Right lobe of liver (tissue), 6 donors: ENCODE data around the gene KIRREL3. TPM values are rescaled to one million over a fixed set of nuclear protein-coding genes. Genes with fewer than 3 reads are reported as not detected.

Experiments
- ATAC-seq, 4 donors: fragments of 200-7000 bp; cut with Tn5 transposase; one replicate each; pipeline ENCODE4 v1.9.1; 2020; ENCODE audit warnings: mild to moderate bottlenecking in 4 of 4, moderate library complexity in 4 of 4
- DNase-seq, 3 donors: peaks; one replicate each; pipeline ENCODE4 v3.0.0-alpha.2; 2020
- H3K27ac ChIP-seq, 3 donors: fragments of 200-600 bp; one replicate each; pipeline ENCODE4 v1.8.0; 2022
- H3K27me3 ChIP-seq, 2 donors: fragments of 200-600 bp; one replicate each; pipeline ENCODE4 v1.8.0; 2022
- H3K36me3 ChIP-seq, 4 donors: fragments of 200-600 bp; sonication (generic) in 1 of 4; one replicate each; pipeline versions ENCODE4 v1.5.1 to v1.8.0; 2017 to 2022; ENCODE audit warnings: control low read depth in 1 of 4
- H3K4me1 ChIP-seq, 4 donors: fragments of 200-600 bp; sonication (generic) in 1 of 4; one replicate each; pipeline versions ENCODE4 v1.5.1 to v1.8.0; 2017 to 2022; ENCODE audit warnings: control low read depth in 1 of 4
- H3K4me3 ChIP-seq, 3 donors: fragments of 200-600 bp; one replicate each; pipeline ENCODE4 v1.8.0; 2022
- H3K9me3 ChIP-seq, 4 donors: fragments of 200-600 bp; sonication (generic) in 1 of 4; one replicate each; pipeline versions ENCODE4 v1.5.1 to v1.8.0; 2017 to 2022; ENCODE audit warnings: control low read depth in 1 of 4
- CTCF ChIP-seq, 4 donors: fragments of 200-600 bp in 3 of 4; fragments of 450-650 bp in 1 of 4; IDR thresholded peaks; one replicate each; pipeline versions ENCODE4 v1.5.1 to v1.8.0; 2016 to 2022; ENCODE audit warnings: antibody characterized with exemption in 4 of 4, mild to moderate bottlenecking in 2 of 4
- POLR2A ChIP-seq: fragments of 450-650 bp; IDR thresholded peaks from one replicate; pipeline ENCODE4 v1.6.1; 2017; ENCODE audit warnings: antibody characterized with exemption, mild to moderate bottlenecking
- WGBS: methylation state at CpG from one replicate; pipeline ENCODE4 v1.1.6; 2018; ENCODE audit warnings: low coverage, low lambda C conversion rate; ENCODE audit not compliant: insufficient coverage; ENCODE audit errors: missing lambda C conversion rate; 5-methylcytosine and 5-hydroxymethylcytosine counted together
- intact Hi-C, 2 donors: fragments of 100-400 bp; cut with DNase I; formaldehyde crosslinking; loops; one replicate each; pipeline versions ENCODE4 v1.11.2 to v1.14.1; 2022
- total RNA-seq, 6 experiments: library from RNA; depleted of rRNA in 2 of 6; stranded (reverse); fragments of >200 nt in 2 of 6; fragmentation: NEBNext Ultra II Directional in 3 of 6; extraction: Animal tissue kit (Norgen Biotek cat#: 25700) in 3 of 6; gene quantifications; one replicate each; pipeline versions ENCODE4 v1.1.0 to v1.2.4, GENCODE V29; 2016 to 2023
- donor health status: DM: no; HTN: yes; CAD: no.
- donor health status: DM: no; HTN: no; CAD: no.
- donor health status: DM: no; HTN: no; CAD: no.
- donor health status: DM: no; HTN: yes; CAD: no.
- donor health status: DM: no; HTN: yes; CAD: no.

The KIRREL3 gene
- total RNA-seq, 6 experiments from 2014 or later = not detected

DNA sequence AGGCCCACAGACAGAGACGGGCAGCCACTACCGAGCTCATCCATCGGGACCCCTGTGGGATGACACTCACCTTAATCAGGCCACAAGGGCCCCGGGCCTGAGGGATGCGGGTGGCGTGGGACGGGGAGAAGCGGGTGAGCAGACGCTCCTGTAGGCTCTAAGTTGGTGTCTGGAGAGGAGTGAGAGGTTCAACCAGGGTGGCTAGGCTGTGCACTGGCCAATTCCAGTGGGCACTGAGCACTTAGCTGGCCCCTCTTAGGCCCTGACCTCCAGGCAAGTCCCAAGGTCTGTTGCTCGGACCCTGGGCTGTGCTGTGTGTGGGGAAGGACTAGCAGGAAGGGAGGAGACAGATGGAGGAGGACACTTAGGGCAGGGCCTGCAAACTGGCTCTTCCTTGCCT is 505.7 kb downstream of the KIRREL3 start:
- no peaks in the 10 kb centered on the region for H3K9me3 ChIP-seq
- DNase-seq (no peak), ATAC-seq (peak in 2 of 4 donors; percentile 9 to 13)
- intact Hi-C loops = no loop called here
- no peak for TF ChIP-seq POLR2A
- TF ChIP-seq CTCF (IDR thresholded peaks at IDR 0.05) = no peak
- 86% methylated on average over 4 of the region's 10 CpGs for WGBS
- no peaks in the 10 kb centered on the region for H3K36me3 ChIP-seq
- no peak overlapping the region for H3K27ac ChIP-seq
- no peaks in the 10 kb centered on the region for H3K4me1 ChIP-seq
- H3K27me3 ChIP-seq = no peaks in the 10 kb centered on the region
- no peak overlapping the region for H3K4me3 ChIP-seq

DNA sequence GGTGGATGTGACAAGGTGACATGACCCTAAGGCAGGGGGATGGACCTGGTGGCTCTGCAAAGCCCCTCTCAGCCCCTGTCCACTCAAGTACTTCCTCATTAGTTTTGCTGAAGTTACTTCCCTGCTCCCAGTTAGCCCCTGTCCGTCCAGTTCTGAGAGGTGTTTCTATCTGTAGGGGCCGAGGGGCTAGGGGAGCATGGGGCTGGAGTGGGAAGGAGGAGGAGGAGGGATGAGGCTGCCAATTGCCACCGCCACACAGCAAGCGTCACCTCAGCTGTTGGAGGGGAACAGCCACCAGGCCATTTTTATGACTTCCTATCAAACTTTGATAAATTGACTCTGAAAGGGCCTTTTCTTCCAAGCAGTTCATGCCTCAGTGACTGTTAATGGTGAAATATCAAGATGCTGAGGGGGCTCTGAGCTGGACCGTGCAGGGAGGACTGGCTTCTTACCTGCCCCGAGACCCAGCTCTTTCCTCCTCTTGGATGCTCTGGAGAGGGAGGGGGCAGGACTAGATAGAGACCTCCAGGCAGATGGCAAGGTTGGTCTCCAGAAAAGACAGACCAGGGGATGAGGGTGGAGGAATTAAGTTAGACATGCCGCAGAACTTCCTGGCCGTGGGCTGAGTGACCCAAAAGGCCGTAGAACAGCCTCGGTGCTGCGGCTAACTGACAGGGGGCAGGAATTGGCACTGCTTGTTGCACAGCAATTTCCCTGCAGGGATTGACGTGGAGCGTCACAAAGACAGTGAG is 508.1 kb downstream of the KIRREL3 start:
- Histone ChIP-seq H3K9me3 (no peaks in the 10 kb centered on the region), H3K27ac (no peak overlapping the region), H3K36me3 (no peaks in the 10 kb centered on the region), H3K27me3 (no peaks in the 10 kb centered on the region), H3K4me3 (no peak overlapping the region), H3K4me1 (no peaks in the 10 kb centered on the region)
- TF ChIP-seq CTCF (IDR thresholded peaks at IDR 0.05) (no peak), POLR2A (no peak)
- intact Hi-C loops = no loop called here
- no peak for DNase-seq
- 68% methylated on average over 7 of the region's 13 CpGs for WGBS
- ATAC-seq = no peak

GRCh38 chr11:126491092-126491491 is 509.5 kb downstream of the KIRREL3 start:
- DNase-seq = no peak
- intact Hi-C loops = no loop called here
- no peak for ATAC-seq

GRCh38 chr11:126489836-126490660 is 510.5 kb downstream of the KIRREL3 start:
- TF ChIP-seq POLR2A (no peak), CTCF (IDR thresholded peaks at IDR 0.05) (no peak)
- H3K4me3 ChIP-seq = no peak overlapping the region
- no peak for DNase-seq

More at GRCh38 chr11:126491092-126491491, 509.5 kb downstream of the KIRREL3 start:
- Histone ChIP-seq H3K27me3 (no peaks in the 10 kb centered on the region), H3K27ac (no peak overlapping the region), H3K36me3 (no peaks in the 10 kb centered on the region), H3K4me3 (no peak overlapping the region), H3K4me1 (no peaks in the 10 kb centered on the region), H3K9me3 (no peaks in the 10 kb centered on the region)
- WGBS = 79% methylated on average over 4 of the region's 13 CpGs
- TF ChIP-seq POLR2A (no peak), CTCF (IDR thresholded peaks at IDR 0.05) (no peak)

More at GRCh38 chr11:126489836-126490660, 510.5 kb downstream of the KIRREL3 start:
- Histone ChIP-seq H3K9me3 (no peaks in the 10 kb centered on the region), H3K27me3 (no peaks in the 10 kb centered on the region), H3K36me3 (no peaks in the 10 kb centered on the region), H3K4me1 (no peaks in the 10 kb centered on the region), H3K27ac (no peak overlapping the region)
- 74% methylated on average over 18 of the region's 21 CpGs for WGBS
- no peak for ATAC-seq
- intact Hi-C loops = no loop called here
